Mucosa of stomach (tissue), 1 donor: ENCODE data around the gene GP1BB.

Experiments used
- H3K27me3 ChIP-seq: one replicate; pipeline ENCODE4 v1.7.0; 2013; ENCODE audit warnings: mild to moderate bottlenecking, low read length; ENCODE audit not compliant: control insufficient read depth, insufficient read depth
- H3K36me3 ChIP-seq: one replicate; pipeline ENCODE4 v1.7.0; 2013; ENCODE audit warnings: low read length; ENCODE audit not compliant: control insufficient read depth, insufficient read depth
- H3K4me1 ChIP-seq: one replicate; pipeline ENCODE4 v1.7.0; 2013; ENCODE audit warnings: mild to moderate bottlenecking, low read length; ENCODE audit not compliant: control insufficient read depth, insufficient read depth
- H3K4me3 ChIP-seq: one replicate; pipeline ENCODE4 v1.7.0; 2013; ENCODE audit warnings: low read length
- H3K9ac ChIP-seq: one replicate; pipeline ENCODE4 v1.7.0; 2013; ENCODE audit warnings: mild to moderate bottlenecking, low read length, moderate library complexity
- H3K9me3 ChIP-seq: one replicate; pipeline ENCODE4 v1.7.0; 2013; ENCODE audit warnings: mild to moderate bottlenecking, low read length, moderate library complexity; ENCODE audit not compliant: control insufficient read depth
- donor health status: Pancreatic carcinoma.

Gene GP1BB

DNA sequence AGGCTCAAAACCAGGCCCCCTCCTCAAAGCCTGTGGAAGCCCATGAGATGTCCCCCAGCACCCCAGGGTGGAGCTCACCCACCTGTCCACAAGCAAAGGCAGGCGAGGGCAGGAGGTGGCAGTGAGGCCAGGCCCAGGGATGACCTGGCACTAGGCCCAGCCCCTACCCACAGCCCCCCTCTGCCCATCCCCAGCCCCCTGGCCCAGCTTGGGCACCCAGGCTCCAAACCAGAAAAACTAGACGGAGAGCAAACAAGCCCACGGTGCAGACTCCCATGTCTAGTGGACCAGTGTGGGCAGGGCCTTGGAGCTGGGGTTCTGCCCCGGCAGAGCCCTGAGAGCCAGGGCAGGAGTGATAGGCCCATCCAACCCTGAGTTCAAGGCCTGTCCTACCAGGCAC is 20.3 kb downstream of the GP1BB start:
- no peak overlapping the region for H3K9ac ChIP-seq
- H3K27me3 ChIP-seq = peaks cover 6% of the 10 kb centered on the region
- no peaks in the 10 kb centered on the region for H3K9me3 ChIP-seq
- no peak overlapping the region for H3K4me3 ChIP-seq
- no peaks in the 10 kb centered on the region for H3K36me3 ChIP-seq
- H3K4me1 ChIP-seq = no peaks in the 10 kb centered on the region

DNA sequence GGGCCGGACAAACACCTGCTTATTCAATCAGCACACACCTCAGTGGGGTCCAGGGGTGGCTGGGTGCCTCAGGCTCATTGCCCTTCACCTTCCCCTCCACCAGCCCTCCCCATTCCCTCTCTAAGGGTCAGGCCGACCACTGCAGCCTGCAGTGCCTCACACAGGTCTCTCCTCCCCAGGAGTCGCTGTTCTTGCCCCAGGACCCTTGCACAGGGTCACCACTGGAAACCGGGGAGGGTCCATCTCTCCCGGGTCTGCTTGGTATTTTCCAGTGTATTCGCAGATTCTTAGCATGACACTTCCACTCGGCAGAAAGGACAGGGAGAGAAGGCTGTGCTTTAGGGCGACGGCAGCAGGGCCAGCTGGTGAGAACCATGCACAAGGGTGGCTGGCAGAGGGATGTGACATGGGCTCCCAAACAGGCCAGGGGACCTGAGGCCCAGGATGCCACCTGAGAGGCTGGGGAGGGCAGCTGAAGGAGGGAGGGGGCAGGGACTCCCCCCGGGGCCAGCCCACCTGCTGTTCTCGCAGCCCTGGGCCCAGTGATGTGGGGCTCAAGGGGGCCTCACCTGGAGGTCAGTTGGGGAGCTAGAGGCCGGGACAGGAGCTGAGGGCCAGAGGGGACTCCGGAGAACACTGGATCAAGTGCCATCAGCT is 21.1 kb downstream of the GP1BB start:
- H3K4me1 ChIP-seq = no peaks in the 10 kb centered on the region
- H3K9ac ChIP-seq = no peak overlapping the region

DNA sequence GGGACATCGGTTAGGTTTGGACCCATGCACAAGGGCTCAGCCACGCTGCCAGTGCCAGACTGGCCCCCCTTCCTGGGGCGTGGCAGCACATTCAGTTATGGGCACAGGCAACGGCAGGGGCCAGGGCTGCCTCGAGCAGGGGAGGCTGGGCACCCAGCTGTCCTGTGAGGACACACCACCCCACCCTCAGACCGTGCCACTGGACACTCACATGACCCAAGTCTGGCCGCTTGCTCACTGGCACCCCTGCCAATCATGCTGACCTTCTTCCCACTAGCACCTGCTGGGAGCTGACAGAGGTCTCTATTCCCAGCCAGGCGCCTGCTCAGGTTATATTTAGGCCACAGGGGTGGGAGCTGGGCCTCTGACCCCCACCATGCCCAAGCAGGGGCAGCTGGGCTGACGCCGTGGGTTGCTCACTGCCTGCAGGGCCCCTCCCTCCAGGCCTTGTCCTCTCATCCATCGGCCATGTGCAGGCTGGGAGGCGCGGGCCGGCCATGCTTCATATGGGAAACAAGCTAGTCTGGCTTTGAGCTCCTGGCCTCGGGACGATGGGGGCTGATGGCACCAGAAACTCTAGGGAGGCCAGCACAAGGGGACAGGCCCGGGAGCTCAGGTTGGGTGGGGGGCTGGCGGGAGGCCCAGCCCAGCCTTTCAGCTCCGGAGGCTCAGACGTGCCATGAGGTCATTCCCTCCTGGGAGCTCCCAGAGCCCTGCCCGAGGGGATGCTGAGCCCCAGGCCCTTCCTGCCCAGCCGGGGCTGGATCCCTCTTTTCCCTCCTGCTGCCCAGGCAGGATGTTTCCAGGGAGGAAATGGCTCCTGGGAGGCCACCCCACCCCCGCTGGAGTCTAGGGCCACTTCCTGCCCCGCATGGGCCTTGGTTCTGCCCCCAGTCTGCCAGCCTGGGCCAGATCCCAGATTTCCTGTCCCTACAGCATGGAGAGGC is 22.1 kb downstream of the GP1BB start:
- Histone ChIP-seq H3K9me3 (no peaks in the 10 kb centered on the region), H3K4me1 (no peaks in the 10 kb centered on the region), H3K4me3 (no peak overlapping the region), H3K27me3 (peaks cover 16% of the 10 kb centered on the region), H3K9ac (no peak overlapping the region), H3K36me3 (no peaks in the 10 kb centered on the region)

More for the DNA sequence above, 21.1 kb downstream of the GP1BB start:
- Histone ChIP-seq H3K36me3 (no peaks in the 10 kb centered on the region), H3K27me3 (peaks cover 9% of the 10 kb centered on the region), H3K9me3 (no peaks in the 10 kb centered on the region), H3K4me3 (no peak overlapping the region)

DNA sequence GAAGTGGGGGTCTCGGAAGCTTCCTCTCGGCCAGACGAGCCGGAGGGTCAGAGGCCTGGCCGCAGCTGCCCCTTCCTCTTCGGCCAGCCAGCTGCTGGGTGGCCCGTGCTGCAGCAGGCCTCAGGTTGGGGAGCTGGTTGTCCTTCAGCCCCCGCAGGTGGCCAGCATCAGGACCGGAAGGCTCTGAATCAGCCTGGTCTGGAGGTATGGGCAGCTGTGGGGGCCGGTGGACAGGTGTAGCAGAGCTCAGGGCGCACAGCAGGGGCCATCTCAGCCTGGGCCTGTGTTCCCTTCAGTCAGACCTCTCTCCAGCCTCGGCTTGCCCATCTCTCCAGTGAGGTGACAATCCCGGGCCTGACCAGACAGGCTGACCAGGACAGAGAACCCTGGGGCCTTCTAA is 23.4 kb downstream of the GP1BB start:
- H3K4me1 ChIP-seq = no peaks in the 10 kb centered on the region
- H3K9me3 ChIP-seq = no peaks in the 10 kb centered on the region
- no peak overlapping the region for H3K4me3 ChIP-seq
- peaks cover 27% of the 10 kb centered on the region for H3K27me3 ChIP-seq
- no peak overlapping the region for H3K9ac ChIP-seq
- H3K36me3 ChIP-seq = no peaks in the 10 kb centered on the region

DNA sequence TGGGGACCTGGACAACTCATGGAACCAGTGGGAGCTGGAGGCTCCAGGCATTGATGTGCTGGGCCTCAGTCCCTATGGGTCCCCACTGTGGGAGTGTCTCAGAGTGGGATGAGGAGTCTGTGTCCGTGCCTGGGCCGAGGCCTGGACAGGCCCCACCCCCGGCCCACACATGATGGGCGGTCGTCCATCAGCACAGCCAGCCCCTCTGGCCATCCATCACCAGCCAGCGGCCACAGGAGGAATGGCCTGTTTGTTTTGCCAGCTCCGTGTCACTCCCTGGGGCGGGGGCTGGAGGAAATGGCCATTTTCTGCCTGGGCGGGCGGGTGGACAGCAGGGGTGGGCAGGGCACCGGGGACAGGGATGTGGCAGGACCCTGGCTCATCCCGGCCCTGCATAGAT is 24.2 kb downstream of the GP1BB start:
- Histone ChIP-seq H3K4me3 (no peak overlapping the region), H3K9me3 (no peaks in the 10 kb centered on the region), H3K36me3 (no peaks in the 10 kb centered on the region), H3K27me3 (peaks cover 32% of the 10 kb centered on the region), H3K4me1 (no peaks in the 10 kb centered on the region), H3K9ac (no peak overlapping the region)

DNA sequence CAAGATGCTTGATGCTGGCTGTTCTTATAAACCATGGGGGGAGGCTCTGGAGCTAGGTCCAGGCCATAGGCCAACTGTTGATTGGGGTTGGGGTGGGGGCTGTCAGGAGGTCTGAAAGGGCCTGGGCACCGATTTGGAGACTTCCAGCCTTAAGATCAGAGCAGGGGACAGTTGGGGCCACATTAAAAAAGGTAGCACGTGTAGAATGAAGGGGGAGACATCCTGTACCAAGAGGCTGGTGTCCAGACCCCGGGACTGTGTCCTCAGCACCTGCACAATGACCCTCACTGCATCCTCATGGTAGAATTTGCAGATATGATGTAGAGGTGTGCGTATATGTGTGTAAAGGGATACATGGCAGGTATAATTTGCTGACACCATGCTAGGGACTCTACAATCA is 24.8 kb downstream of the GP1BB start:
- Histone ChIP-seq H3K27me3 (peaks cover 38% of the 10 kb centered on the region), H3K36me3 (no peaks in the 10 kb centered on the region), H3K4me1 (no peaks in the 10 kb centered on the region), H3K9ac (no peak overlapping the region), H3K9me3 (no peaks in the 10 kb centered on the region), H3K4me3 (no peak overlapping the region)

DNA sequence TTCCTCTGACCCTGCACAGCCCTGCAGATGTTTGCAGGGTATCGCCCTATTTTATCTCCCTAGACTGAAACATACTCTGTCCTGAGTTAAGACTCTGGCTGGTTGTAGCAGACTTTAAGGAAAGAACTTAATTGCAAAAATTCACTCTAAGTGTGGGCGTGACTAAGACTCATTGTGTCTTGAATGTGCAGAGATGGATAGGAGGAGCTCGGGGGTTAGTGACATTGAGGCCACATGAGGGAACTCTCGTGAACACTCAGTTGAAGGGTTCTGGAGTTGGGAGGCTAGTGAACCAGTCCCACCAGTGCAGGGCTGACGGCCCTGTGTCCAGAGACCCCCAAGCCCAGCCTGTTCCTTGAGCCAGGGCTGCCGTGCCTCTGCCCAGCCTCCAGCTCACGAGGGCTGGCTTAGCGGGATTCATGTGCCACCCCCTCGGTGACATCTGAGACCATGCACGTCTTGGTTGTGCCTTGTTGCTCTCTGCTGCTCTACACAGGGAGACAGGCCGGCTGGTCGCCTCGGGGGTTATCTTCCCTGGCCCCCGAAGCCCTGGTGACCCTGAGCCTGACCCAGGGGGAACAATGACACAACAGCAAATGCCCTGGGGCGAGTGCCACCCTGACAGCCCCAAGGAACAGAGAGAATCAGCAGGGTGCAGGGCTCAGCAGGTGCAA is 25.8 kb downstream of the GP1BB start:
- peaks cover 48% of the 10 kb centered on the region for H3K27me3 ChIP-seq

DNA sequence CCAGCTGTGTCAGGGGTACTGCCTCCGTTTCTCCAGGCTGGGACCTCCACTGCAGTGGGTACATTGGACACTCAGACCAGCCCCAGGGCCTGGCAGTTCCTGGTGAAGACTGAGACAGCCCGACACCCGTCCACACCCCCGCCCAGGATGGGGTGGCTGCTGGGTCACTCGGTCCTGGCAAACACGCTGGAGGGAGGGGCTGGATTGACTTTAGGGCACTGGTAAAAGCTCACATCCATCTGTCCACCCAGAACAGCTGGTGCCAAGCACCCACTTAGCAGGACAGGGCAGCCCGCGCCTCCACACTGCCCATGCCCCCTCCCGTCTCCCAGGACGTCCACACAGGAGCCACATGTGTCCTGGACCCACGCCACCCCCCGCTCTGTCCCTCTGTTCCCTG is 26.5 kb downstream of the GP1BB start:
- Histone ChIP-seq H3K4me3 (no peak overlapping the region), H3K36me3 (no peaks in the 10 kb centered on the region), H3K27me3 (peaks cover 55% of the 10 kb centered on the region), H3K4me1 (no peaks in the 10 kb centered on the region), H3K9ac (no peak overlapping the region), H3K9me3 (no peaks in the 10 kb centered on the region)

More for the DNA sequence above, 25.8 kb downstream of the GP1BB start:
- Histone ChIP-seq H3K36me3 (no peaks in the 10 kb centered on the region), H3K4me1 (no peaks in the 10 kb centered on the region), H3K4me3 (no peak overlapping the region), H3K9me3 (no peaks in the 10 kb centered on the region), H3K9ac (no peak overlapping the region)

DNA sequence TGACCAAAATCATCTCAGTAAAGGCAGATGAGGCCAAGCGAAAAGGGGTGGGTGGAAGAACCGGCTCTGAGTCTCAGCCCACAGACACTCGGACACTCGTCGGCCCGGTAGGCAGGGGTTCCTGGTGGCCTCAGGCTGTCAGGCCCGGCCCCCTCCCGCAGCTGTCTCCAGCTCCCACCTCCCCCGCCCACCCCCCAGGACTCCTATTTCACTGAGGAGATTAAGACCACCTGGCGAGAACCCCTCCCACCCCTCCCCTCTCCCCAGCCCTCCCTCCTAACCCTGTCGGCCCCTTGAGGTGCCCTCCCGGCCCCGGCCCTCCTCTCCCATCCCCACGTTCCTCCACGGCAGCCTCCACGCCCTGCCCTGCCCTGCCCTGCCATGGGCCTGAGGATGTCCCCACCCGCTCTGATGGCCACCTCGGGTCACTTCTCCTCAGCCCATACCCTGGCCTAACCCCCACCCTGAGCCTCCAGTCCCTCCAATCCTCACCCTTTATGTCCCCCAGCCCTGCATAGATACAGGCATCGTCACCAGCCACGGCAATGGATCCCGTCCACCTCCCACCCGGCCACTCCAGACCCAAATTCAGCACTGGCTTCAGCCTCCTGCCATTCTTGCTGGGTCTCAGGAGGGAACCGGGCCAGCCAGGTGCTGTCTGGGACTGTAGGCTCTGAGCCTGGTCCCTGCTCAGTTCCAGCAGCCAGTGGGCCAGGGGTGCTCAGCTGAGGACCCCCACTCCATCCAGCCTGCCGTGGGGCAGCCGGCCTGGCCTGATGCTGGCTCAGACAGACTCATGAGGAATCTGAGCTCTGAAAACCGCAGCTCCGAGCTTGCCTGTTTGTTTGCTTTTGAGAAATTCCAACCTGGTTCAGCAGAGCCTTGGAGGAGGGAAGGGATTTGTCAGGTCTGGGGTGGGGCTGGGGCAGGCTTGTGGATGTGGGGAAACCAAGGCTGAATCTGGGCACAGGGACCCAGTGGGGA is 27.5 kb downstream of the GP1BB start:
- Histone ChIP-seq H3K9ac (no peak overlapping the region), H3K27me3 (peaks cover 64% of the 10 kb centered on the region), H3K9me3 (no peaks in the 10 kb centered on the region), H3K4me3 (no peak overlapping the region), H3K4me1 (no peaks in the 10 kb centered on the region), H3K36me3 (no peaks in the 10 kb centered on the region)

DNA sequence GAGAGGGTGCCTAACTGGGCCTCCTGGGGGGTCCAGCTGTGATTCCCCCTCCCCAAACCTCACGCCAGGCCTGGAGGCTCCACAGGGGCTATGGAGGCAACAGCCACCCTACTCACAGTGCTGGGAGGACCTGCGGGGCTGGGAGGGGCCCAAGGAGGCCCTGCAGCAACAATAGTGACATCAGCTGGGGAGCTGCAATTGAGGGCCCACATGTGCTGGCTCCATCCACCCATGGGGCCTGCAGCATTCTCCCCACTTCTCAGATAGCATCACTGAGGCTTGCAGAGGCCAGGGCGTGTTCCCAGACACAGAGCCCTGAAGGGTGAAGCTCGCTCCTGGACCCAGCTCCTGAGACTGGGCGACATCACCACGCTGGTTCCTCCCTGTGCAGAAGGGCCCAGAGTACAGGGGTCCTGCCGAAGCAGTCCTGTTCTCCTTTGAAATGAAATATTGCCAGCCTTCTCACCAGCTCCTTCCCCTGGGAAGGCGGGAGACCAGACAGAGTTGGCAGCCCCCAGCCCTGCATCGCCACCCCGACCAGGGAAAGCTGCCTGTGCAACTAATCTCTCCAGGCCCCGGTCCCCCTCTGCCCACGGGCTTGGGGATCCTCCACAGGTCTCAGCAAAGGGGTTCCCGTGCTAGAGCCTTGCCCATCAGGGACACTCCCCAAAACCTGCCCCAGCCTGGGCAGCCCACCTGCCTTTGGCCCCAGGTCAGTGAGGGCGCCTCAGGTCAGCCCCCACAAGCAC is 28.3 kb downstream of the GP1BB start:
- Histone ChIP-seq H3K4me1 (peaks cover 3% of the 10 kb centered on the region), H3K36me3 (no peaks in the 10 kb centered on the region), H3K9ac (no peak overlapping the region), H3K27me3 (peaks cover 73% of the 10 kb centered on the region), H3K4me3 (no peak overlapping the region), H3K9me3 (no peaks in the 10 kb centered on the region)
